ENCODE results near the gene CCT7. TPM values are rescaled to one million over a fixed set of nuclear protein-coding genes. Genes with fewer than 3 reads are reported as not detected.

Gene CCT7
- total RNA-seq, 1 experiment from 2014 or later, result 538 TPM

DNA sequence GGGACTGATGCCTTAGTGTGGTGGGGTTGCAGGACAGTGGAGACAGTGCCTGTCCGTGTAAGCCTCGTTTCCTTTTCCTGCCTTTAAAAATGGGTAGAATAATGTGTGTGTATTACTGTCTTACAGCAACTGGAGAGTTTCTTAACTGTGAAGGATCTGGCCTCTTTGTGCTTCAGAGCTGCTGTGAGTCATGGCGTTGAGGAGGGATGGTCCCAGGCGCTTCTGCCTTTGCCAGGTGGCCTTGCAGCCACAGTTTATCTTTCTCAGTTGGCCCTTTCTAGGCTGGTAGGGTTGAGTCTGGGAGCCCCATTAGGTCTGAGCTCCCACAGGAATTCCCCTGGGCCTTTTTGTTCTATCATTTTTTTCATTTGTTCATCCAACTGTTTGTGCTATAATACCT is 10.3 kb upstream of the CCT7 start:
- intact Hi-C loops (cut with micrococcal nuclease), result no loop called here
- Histone ChIP-seq H3K27me3 (ENCODE audit: low read length) (no peaks in the 10 kb centered on the region), H3K9me2 (replicated peaks; ENCODE audit: low read length) (no peaks in the 10 kb centered on the region), H3K4me3 (ENCODE audit: low read length) (no peak overlapping the region), H2AFZ (ENCODE audit: low read length) (no peak overlapping the region), H3K27ac (ENCODE audit: low read length) (no peak overlapping the region), H3K4me2 (ENCODE audit: low read length) (no peak overlapping the region), H3K9ac (ENCODE audit: low read length) (no peak overlapping the region), H3F3A (ENCODE audit: low read length, unreplicated experiment) (no peaks in the 10 kb centered on the region), H3K36me3 (ENCODE audit: low read depth, low read length) (peaks cover 19% of the 10 kb centered on the region; the same call in 1 of the 2 replicates), H3K4me1 (ENCODE audit: insufficient read depth, low read length) (no peaks in the 10 kb centered on the region), H3K9me3 (ENCODE audit: low read length) (no peaks in the 10 kb centered on the region), H4K20me1 (ENCODE audit: low read length) (no peaks in the 10 kb centered on the region), H3K79me2 (ENCODE audit: low read length) (peaks cover 6% of the 10 kb centered on the region)
- ChIA-PET POLR2A (ENCODE audit: unreplicated experiment) (no interaction called here), CTCF (no interaction called here)
- no peak for DNase-seq
- ATAC-seq, result no peak
- no peak for TF ChIP-seq EZH2phosphoT487 (IDR thresholded peaks at IDR 0.05; ENCODE audit: borderline replicate concordance, low read length)
- TF ChIP-seq CTCF (conservative IDR thresholded peaks at IDR 0.05; ENCODE audit: low read depth, low read length), result no peak
- TF ChIP-seq EZH2 (IDR thresholded peaks at IDR 0.05; ENCODE audit: low read length, unreplicated experiment), result no peak
- no TSS peak for BruUV-seq (replicated peaks)

GRCh38 chr2:73225513-73226360 is 8.4 kb upstream of the CCT7 start:
- no peaks in the 10 kb centered on the region for H3K27me3 ChIP-seq (ENCODE audit: low read length)
- H3K79me2 ChIP-seq (ENCODE audit: low read length), result no peaks in the 10 kb centered on the region
- H3K9me2 ChIP-seq (replicated peaks; ENCODE audit: low read length), result no peaks in the 10 kb centered on the region
- no peaks in the 10 kb centered on the region for H3K9me3 ChIP-seq (ENCODE audit: low read length)
- ATAC-seq (no peak), DNase-seq (no peak)
- no peak overlapping the region for H2AFZ ChIP-seq (ENCODE audit: low read length)
- CTCF ChIA-PET, result no interaction called here
- BruUV-seq (replicated peaks), result no TSS peak
- no peak overlapping the region for H3K9ac ChIP-seq (ENCODE audit: low read length)
- H3K27ac ChIP-seq (ENCODE audit: low read length), result no peak overlapping the region
- no peak overlapping the region for H3K4me2 ChIP-seq (ENCODE audit: low read length)
- no peak overlapping the region for H3K4me3 ChIP-seq (ENCODE audit: low read length)
- no peaks in the 10 kb centered on the region for H3F3A ChIP-seq (ENCODE audit: low read length, unreplicated experiment)
- no peaks in the 10 kb centered on the region for H3K4me1 ChIP-seq (ENCODE audit: insufficient read depth, low read length)
- POLR2A ChIA-PET (ENCODE audit: unreplicated experiment), result no interaction called here
- TF ChIP-seq CTCF (conservative IDR thresholded peaks at IDR 0.05; ENCODE audit: low read depth, low read length) (no peak), EZH2phosphoT487 (IDR thresholded peaks at IDR 0.05; ENCODE audit: borderline replicate concordance, low read length) (no peak), EZH2 (IDR thresholded peaks at IDR 0.05; ENCODE audit: low read length, unreplicated experiment) (no peak)
- H4K20me1 ChIP-seq (ENCODE audit: low read length), result no peaks in the 10 kb centered on the region
- H3K36me3 ChIP-seq (ENCODE audit: low read depth, low read length), result peaks cover 17% of the 10 kb centered on the region; the same call in 1 of the 2 replicates
- intact Hi-C loops (cut with micrococcal nuclease), result no loop called here

DNA sequence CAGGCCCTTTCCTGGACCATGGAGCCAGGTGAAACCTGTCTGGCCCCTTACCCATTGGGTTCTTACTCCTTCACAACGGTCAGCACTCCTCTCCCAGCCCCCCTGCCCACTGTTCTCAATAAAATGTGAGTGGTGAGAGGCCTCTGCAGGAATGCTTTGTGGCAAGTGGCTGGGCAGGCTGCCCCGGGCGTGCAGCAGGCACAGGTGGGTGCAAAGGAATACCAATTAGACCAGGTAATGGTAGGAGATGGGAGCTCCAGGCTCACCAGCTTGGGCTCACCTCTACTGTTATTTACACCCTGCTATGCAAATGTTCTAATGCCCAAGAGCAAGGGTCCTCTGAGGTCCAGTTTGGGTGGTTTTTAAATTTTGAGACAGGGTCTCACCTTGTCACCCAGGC is 7.0 kb upstream of the CCT7 start:
- no peaks in the 10 kb centered on the region for H3K27me3 ChIP-seq (ENCODE audit: low read length)
- H3K9me3 ChIP-seq (ENCODE audit: low read length), result no peaks in the 10 kb centered on the region
- intact Hi-C loops (cut with micrococcal nuclease), result no loop called here
- H4K20me1 ChIP-seq (ENCODE audit: low read length), result no peaks in the 10 kb centered on the region
- H3K27ac ChIP-seq (ENCODE audit: low read length), result no peak overlapping the region
- H3K9ac ChIP-seq (ENCODE audit: low read length), result no peak overlapping the region
- no peak overlapping the region for H3K4me2 ChIP-seq (ENCODE audit: low read length)
- H3K36me3 ChIP-seq (ENCODE audit: low read depth, low read length), result peaks cover 13% of the 10 kb centered on the region; the same call in 1 of the 2 replicates
- CTCF ChIA-PET, result no interaction called here
- TF ChIP-seq EZH2phosphoT487 (IDR thresholded peaks at IDR 0.05; ENCODE audit: borderline replicate concordance, low read length) (no peak), EZH2 (IDR thresholded peaks at IDR 0.05; ENCODE audit: low read length, unreplicated experiment) (no peak), CTCF (conservative IDR thresholded peaks at IDR 0.05; ENCODE audit: low read depth, low read length) (no peak)
- H3K9me2 ChIP-seq (replicated peaks; ENCODE audit: low read length), result no peaks in the 10 kb centered on the region
- H3F3A ChIP-seq (ENCODE audit: low read length, unreplicated experiment), result no peaks in the 10 kb centered on the region
- DNase-seq (no peak), ATAC-seq (no peak)
- H2AFZ ChIP-seq (ENCODE audit: low read length), result no peak overlapping the region
- H3K4me3 ChIP-seq (ENCODE audit: low read length), result no peak overlapping the region
- H3K4me1 ChIP-seq (ENCODE audit: insufficient read depth, low read length), result no peaks in the 10 kb centered on the region
- H3K79me2 ChIP-seq (ENCODE audit: low read length), result no peaks in the 10 kb centered on the region
- POLR2A ChIA-PET (ENCODE audit: unreplicated experiment), result no interaction called here
- BruUV-seq (replicated peaks), result no TSS peak

Data from PC-3 (cell line).